HG03565 (cell line): ENCODE data around the gene VKORC1.
A peak's percentile ranks its signal among the peaks of the same experiment; 100 is the strongest.

Experiments used
- ATAC-seq: cut with Tn5 transposase; IDR thresholded peaks from one replicate; pipeline ENCODE4 v1.9.1; 2021; ENCODE audit warnings: mild to moderate bottlenecking, moderate library complexity; ENCODE audit not compliant: unreplicated experiment

VKORC1 gene

DNA sequence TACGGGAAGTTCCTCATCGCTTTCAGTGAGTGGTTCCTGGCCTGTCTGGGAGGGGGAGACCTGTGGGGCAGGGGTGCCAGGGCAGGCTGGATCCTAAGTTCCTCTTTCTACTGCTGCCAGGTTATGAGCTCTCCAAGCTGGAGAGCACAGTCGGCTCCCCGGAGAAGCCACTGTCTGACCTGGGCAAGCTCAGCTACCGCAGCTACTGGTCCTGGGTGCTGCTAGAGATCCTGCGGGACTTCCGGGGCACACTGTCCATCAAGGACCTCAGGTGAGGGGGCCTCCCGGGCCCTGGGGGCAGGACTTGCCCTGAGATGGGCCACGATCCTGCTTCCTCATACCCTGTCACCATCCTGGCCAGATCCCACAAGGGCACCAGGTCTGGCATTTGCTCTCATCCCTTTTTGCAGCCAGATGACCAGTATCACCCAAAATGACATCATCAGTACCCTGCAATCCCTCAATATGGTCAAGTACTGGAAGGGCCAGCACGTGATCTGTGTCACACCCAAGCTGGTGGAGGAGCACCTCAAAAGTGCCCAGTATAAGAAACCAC, 35.8 kb upstream of the VKORC1 start:
- ATAC-seq, result no peak

DNA sequence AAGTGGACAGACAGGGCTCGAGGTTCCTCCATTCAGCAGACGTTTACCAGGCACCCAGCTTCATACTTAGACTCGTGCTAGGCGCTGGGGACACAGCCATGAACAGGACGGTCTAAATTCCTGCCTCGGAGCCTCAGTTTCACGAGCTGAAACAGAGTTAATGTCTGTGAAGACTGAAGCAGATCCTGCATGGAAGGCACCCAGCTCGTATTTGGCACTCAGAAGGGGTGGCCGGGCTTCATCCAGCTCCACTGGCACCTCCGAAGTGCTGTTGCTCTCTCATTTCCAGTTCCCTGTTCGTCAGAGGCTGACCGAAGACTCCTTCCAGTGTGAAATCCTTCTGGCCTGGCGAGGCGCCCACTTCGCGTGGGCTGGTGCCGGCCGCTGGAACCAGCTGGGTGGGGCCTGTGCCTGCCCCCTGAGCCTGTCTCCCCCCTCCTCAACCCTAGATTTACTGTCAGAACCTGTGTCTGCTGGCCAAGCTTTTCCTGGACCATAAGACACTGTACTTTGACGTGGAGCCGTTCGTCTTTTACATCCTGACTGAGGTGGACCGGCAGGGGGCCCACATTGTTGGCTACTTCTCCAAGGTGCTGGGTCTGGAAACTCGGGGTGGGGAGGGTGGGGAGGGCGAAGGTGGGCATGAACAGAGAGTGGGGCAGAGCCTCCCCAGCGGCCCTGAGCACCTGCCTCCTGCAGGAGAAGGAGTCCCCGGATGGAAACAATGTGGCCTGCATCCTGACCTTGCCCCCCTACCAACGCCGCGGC, 35.2 kb upstream of the VKORC1 start:
- no peak for ATAC-seq

DNA sequence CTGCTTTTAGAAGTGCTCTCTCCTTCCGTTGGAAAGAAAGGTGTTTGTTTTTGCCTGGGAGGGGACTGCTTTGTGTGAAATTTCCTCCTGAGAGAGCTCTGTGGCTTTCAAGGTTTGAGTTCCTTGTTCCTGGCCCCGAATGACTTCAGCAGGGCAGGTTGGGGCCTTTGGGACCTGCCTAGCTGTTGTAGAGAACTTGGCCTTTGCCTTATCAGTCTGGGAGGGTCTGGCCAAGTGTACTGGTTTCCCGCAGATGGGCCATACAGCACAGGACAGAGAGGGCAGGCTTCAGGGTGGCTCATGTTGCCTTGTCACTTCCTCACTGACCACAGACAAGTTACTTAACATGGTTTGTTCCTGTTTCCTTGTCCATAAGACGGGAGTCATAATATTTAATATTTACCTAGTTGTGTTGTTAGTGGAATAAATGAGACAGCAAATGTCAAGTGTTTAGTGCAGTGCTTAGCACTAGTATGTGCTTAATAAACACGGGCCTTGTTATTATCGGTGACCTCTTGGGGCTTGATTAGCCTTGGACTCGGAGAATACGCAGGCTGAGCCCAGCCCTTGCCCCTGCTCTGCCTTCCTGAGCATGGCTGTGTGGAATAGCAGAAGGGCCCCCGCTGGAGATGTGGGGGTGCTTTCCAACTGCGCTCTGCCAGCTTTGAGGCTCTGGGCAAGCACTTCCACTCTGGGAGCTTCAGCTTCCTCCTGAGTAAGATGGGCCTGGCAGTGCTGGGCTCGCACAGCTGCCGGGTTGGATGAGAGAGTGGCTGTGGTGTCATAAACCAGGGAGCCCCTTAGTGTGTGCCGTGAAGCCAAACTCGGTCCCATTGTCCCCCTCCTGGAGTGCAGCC, 34.3 kb upstream of the VKORC1 start:
- ATAC-seq, result no peak

DNA sequence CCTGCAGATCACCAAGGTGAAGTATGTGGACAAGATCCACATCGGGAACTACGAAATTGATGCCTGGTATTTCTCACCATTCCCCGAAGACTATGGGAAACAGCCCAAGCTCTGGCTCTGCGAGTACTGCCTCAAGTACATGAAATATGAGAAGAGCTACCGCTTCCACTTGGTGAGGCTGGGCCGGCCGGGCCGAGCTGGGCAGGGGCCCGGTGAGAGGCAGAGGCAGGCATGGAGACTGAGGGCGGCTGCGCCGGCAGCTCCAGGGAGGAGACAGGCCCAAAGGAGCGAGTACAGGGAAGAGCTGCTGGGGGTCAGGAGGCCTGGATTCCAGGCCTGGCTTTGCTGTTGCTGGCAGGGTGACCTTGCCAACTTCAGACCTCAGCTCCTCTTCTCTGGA, 32.6 kb upstream of the VKORC1 start:
- no peak for ATAC-seq

DNA sequence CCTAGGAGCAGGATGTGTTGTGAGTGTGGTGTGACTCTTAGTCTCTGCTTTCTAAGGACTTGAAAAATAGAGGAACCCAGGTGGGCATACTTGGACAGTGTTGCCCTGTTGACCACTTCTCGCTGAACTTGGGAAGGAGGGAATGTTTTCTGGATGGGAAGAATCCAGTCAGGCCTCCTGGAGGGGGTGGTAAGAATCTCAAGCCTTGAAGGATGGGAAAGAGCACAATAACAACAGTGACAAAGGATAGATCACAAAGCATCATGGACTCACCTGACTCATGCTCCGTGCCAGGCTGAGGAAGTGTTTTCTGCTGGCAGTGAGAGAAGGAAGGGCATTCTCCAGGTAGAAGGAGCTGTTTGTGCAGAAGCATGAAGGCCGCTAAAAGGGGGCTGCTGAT, 31.2 kb upstream of the VKORC1 start:
- ATAC-seq, result no peak

DNA sequence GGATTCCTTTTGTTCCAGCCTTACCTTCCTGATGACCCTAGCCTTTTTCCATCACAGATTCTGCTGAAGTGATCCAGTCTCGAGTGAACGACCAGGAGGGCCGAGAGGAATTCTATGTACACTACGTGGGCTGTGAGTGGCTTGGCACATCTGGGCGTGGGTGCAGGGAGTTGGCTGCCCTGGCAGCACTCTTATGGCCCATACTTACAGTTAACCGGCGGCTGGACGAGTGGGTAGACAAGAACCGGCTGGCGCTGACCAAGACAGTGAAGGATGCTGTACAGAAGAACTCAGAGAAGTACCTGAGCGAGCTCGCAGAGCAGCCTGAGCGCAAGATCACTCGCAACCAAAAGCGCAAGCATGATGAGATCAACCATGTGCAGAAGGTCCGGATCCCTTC, 25.5 kb upstream of the VKORC1 start:
- no peak for ATAC-seq

DNA sequence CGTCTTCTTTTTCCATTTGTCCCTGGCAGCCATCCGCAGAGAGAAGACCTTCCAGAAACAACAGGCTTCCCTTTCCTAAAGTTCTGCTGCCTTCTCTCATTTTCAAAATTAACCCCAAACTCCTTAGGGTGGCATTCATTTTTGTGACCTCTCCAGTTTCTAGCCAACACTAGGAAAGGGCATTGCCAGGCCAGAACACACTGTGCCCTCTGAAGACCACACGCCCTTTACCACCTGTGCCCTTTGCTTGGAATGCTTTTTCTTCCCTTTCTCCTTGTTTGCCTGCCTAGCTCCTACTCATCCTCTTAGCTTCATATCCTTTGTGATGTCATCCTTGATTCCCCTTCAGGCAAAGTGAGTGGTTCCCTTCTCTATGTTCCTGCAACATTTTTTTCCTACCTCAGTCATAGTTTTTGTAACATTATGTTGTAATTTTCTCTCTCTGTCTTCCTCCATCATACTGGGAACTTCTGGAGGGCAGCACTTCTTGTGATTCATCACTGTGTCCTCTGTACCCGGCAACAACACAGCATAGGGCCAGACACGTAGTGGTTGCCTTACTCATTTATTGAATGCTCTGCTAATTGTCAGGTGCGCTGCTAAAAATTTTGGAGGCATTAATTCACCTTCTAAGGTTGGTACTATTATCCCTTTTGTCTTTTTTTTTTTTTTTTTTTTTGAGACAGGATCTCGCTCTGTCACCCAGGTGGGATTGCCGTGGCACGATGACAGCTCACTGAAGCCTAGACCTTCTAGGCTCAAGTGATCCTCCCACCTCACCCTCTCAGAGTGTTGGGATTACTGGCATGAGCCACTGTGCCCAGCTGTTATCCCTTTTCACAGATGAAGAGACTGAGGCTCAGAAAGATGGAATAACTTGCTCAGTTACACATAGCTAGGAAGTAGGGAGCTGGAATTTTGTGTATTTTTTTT, 23.9 kb upstream of the VKORC1 start:
- ATAC-seq, result no peak

DNA sequence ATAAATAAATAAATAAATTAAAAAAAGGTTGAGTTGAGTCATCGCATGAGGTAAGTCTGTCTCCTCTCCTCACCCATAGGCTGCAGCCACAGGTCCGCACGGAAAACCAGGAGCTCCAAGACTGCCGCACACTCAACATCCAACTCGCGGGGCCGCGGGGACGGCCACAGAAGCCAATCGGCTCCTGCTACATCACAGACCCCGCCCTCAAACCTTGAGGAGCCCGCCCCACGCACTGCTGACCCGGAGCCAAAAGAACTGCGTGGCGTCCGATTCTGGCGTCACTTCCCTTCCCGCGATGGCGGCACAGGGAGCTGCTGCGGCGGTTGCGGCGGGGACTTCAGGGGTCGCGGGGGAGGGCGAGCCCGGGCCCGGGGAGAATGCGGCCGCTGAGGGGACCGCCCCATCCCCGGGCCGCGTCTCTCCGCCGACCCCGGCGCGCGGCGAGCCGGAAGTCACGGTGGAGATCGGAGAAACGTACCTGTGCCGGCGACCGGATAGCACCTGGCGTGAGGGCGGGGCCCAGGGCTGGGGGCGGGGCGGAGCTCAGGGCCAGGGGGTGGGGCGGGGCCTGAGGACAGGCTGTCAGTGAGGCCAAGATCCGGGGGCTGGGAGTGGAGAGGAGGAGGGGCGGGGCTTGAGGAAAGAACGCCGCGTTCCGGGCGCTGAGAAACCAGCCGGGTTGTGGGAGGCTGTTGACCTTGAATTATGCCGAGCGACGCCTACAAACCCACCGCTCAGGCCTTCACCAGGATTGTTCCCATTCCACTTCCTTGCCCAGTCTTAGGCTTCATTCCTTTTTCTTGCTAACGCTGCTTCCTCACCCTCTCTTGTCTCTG, 23.0 kb upstream of the VKORC1 start, which contains the start of gene KAT8:
Gene KAT8 (plus strand): TSS at position 281 of the 839 bp plus-strand sequence. CDS start 18 bp downstream, at position 299.
- peak; percentile 73 for ATAC-seq

DNA sequence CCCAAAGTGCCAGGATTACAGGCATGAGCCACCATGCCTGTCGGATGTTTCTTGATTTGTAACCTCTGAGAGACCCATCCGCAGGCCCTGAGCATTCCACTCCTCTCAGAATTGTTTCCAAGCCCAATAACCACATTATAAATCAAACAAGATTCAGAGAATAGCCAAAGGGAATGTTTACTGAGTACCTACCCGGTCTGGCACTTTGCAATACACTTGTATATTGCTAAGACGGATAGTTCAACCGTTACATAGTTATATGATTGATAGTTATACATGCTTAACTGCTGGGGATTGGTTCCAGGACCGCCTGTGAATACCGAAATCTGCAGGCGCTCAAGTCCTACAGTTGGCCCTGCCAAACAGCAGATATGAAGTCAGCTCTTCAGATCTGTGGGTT, 19.9 kb upstream of the VKORC1 start:
- ATAC-seq, result no peak

DNA sequence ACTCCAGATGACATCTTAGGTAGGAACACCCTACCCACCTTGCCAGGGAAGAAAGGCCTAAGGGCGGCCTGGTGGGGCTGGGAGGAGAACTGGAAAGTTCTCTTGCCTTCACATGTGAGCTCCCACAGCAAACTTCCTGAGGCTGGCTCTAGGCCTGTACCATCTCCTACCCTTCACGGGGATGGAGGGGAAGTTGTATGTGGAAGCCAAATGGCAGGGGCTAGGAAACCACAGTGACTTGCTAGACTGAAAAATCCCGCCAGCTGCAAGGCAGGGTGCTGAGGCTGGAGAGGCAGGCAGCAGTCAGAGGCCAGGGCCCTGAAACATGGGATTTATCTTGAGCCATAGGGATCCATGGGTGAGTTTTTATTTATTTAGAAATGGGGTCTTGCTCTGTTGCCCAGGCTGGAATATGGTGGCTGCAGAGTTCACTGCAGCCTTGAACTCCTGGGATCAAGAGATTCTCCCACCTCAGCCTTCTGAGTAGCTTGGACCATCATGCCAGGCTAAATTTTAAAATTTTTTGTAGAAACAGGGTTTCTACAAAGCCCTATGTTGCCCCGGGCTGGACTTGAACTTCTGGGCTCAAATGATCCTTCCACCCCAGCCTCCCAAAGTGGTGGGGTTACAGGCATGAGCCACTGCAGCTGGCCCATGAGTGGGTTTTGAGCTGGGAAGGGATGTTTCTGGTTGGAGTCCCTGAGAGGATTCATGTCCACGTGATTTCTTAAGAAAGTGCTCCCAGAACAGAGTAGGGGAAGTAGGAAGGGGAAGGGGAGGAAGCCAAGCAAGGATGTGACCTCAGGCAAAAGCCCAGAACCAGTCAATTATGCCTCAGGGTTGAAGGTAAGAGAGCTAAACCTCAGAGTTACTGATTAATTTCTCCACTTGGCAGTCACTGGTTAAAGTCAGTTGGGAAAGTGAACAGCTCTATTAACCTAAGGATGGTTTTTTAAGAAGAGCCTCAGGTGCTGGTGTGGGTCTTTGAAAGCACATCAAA, 18.8 kb upstream of the VKORC1 start:
- no peak for ATAC-seq

DNA sequence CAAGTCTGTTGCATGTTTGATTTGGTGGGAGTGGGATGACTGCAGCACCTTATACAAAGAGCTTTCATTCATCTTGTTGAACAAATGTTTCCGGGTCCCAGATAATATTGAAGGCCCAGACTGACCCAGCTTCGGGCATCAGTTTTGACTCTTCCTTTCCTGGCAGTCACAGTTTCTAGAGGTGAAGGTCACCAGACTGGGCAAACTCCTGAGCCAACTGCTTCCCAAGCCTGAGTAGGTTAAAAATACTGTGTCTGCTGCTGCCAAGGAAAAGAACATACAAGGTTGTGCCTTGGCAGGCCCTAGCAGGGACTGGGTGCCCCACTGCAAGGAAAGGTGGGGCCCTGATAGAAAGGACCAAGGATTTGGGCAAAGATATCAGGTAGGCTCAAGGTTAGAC, 18.1 kb upstream of the VKORC1 start:
- ATAC-seq, result no peak

DNA sequence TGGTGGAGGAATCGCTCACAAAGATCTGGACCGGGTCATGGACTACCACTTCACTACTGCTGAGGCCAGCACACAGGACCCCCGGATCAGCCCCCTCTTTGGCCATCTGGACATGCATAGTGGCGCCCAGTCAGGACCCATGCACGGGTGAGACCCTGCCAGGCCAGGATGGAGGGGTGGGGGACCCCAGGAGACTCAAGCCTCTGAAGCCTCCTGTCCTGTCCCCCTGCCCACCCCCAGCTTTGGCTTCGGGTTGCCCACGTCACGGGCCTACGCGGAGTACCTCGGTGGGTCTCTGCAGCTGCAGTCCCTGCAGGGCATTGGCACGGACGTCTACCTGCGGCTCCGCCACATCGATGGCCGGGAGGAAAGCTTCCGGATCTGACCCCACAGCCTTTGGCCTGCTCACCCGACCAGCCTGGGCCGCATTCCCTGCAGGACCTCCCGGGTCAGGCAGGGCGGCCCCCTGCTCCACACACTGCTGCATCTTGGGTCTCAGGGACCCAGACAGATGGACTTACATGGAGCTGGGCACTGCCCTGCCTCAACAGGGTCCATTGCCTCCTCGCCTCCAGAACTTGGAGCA, 17.4 kb upstream of the VKORC1 start:
- no peak for ATAC-seq

DNA sequence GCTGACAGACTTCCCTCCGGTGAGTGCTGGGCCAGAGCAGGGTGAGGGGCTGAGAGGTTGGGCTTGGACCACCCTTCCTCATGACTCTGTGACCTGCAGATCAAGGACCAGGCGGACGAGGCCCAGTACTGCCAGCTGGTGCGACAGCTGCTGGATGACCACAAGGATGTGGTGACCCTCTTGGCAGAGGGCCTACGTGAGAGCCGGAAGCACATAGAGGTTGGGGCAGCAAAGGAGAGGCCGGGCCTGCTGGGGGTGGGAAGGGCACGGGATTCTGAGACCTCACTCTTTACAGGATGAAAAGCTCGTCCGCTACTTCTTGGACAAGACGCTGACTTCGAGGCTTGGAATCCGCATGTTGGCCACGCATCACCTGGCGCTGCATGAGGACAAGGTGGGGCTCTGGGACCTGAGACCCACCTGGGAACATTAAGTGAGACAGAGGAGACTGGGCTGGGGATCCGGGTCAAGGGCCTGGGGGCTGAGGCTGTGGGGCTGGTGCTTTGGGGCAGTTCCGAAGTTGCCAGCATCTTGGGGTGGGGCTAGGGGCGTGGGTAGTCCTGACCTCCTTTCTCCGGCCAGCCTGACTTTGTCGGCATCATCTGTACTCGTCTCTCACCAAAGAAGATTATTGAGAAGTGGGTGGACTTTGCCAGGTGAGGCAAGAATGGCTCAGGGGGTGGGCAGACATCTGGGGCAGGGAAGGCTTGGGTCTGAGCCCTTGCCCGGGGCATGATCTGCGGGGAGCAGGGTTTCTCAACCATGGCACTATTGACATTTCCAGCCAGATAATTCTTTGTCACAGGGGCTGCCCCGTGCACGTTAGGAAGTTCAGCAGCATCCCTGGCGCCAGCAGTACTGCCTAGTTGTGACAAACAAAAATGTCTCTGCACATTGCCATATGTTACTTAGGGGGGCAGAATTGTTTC, 15.8 kb upstream of the VKORC1 start:
- no peak for ATAC-seq

DNA sequence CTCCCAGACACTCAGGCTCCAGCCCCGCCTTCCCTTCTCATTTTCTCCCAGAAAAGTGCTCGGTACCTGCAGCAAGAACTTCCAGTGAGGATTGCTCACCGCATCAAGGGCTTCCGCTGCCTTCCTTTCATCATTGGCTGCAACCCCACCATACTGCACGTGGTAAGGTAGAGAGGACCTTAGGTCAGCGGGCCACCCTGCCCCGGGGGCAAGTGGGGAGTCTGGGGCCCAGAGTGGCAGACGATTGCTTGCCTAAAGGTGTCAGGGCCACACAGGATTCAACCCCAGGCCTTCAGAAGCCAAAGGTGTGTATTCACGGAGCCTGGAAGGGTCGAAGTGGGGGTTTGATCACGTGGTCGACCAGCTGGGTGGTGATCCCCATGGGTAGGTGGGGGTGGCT, 15.0 kb upstream of the VKORC1 start:
- no peak for ATAC-seq

DNA sequence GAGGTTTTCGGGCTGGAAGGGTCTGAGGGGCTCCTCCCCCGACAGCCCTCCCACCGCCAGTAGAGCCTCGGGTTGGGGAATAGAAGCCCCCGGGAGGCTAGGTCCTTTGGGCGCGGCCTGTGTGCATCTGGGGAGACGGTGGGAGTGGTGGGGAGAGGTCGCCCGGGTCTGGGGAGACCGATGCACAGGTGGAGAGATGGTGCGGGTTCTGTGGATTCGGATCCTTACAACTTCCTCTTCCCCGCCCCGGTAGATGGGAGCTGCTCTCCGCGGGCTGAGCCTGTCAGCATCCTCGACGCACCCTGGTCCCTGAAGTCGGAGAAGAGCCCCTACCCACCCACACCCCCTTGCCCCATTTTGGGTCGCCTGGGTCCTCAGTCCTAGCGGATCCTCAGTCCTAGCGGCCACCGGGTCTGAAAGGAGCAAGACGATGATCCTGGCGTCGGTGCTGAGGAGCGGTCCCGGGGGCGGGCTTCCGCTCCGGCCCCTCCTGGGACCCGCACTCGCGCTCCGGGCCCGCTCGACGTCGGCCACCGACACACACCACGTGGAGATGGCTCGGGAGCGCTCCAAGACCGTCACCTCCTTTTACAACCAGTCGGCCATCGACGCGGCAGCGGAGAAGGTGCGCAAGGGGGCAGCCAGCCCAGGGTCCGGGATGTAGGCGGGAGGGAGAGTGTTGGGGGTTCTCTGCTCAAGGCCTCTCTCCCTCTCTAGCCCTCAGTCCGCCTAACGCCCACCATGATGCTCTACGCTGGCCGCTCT, 14.4 kb upstream of the VKORC1 start:
- ATAC-seq, result no peak

DNA sequence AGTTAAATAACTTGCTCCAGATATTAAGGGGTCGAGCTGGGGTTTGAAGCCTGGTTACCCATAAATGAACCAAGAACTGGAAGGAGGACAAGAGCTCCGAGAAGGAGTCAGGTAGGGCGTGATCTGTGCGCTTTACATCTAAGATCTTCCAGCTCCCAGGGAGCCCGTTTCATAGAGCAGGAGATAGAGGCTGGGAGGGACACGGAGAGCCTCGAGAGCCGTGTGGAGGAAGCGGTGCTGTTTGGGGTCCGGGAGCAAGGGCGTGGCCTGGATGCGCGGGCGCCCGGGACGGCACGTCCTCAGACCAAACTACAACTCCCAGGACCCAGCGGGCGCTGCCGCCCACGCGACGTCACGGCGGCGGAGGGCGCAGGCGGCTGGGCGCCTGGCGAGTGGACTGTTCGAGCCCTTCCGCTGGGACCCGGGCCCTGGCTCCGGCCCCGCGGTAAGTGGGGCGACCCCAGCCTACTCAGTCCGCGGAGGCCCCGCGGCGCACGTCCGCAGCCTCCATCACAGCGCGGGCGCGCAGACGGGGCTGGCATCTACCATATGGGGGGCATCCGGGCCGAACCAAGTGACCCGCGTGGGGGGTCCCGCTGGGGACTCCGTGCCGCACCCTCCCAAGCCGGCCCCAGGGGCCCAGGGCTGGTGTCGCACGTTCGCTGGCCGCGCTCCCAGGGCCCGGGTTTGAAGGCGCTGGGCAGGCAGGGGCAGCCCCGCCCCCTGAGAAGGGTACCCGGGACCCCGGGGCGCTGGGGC, 13.6 kb upstream of the VKORC1 start, which contains the start of gene BCKDK:
Gene BCKDK (plus strand): TSS at position 352 of the 759 bp plus-strand sequence. CDS start 838 bp downstream, outside the sequence.
- ATAC-seq, result peak; percentile 77
